Trophoblast cell (in vitro differentiated cells and primary cell): ENCODE measurements around the gene HTT.

Source experiments
- DNase-seq, 2 donors: peaks; one replicate each; pipeline ENCODE4 v3.0.0-alpha.2; 2016
- H2AFZ ChIP-seq: 2 replicates; pipeline ENCODE4 v1.6.1; 2013; ENCODE audit warnings: low read length, moderate library complexity, mild to moderate bottlenecking; ENCODE audit not compliant: insufficient read depth, poor library complexity
- H2AK5ac ChIP-seq: 2 replicates; pipeline ENCODE4 v1.6.1; 2013; ENCODE audit warnings: mild to moderate bottlenecking, low read length
- H2BK120ac ChIP-seq: 2 replicates; pipeline ENCODE4 v1.6.1; 2013; ENCODE audit warnings: low read length, mild to moderate bottlenecking, moderate library complexity; ENCODE audit not compliant: insufficient read depth, poor library complexity
- H2BK12ac ChIP-seq: 2 replicates; pipeline ENCODE4 v1.6.1; 2013; ENCODE audit warnings: mild to moderate bottlenecking, low read length, moderate library complexity
- H2BK5ac ChIP-seq: 2 replicates; pipeline ENCODE4 v1.6.1; 2013; ENCODE audit warnings: low read length, low read depth, moderate library complexity, mild to moderate bottlenecking; ENCODE audit not compliant: poor library complexity
- H3K14ac ChIP-seq: 2 replicates; pipeline ENCODE4 v1.6.1; 2013; ENCODE audit warnings: mild to moderate bottlenecking, low read length
- H3K18ac ChIP-seq: 2 replicates; pipeline ENCODE4 v1.6.1; 2013; ENCODE audit warnings: mild to moderate bottlenecking, low read length
- H3K23ac ChIP-seq: 2 replicates; pipeline ENCODE4 v1.6.1; 2013; ENCODE audit warnings: low read length
- H3K27ac ChIP-seq: 2 replicates; pipeline ENCODE4 v1.5.1; 2013; ENCODE audit warnings: low read depth, mild to moderate bottlenecking, inconsistent platforms, low read length, moderate library complexity
- H3K27me3 ChIP-seq: 2 replicates; pipeline ENCODE4 v1.6.1; 2013; ENCODE audit warnings: inconsistent platforms, mild to moderate bottlenecking, low read length, moderate library complexity; ENCODE audit not compliant: insufficient read depth
- H3K36me3 ChIP-seq, 2 experiments: 1 replicate in 1 of 2; 2 replicates in 1 of 2; pipeline ENCODE4 v1.6.1; 2013; ENCODE audit warnings: low read length in 2 of 2, mild to moderate bottlenecking in 2 of 2, moderate library complexity in 1 of 2; ENCODE audit not compliant: insufficient read depth in 2 of 2, control insufficient read depth in 1 of 2
- H3K4ac ChIP-seq: 2 replicates; pipeline ENCODE4 v1.6.1; 2013; ENCODE audit warnings: low read depth, mild to moderate bottlenecking, low read length, moderate library complexity
- H3K4me1 ChIP-seq, 2 experiments: 1 replicate in 1 of 2; 2 replicates in 1 of 2; pipeline ENCODE4 v1.6.1; 2013; ENCODE audit warnings: low read length in 2 of 2, mild to moderate bottlenecking in 2 of 2, moderate library complexity in 1 of 2; ENCODE audit not compliant: insufficient read depth in 2 of 2, control insufficient read depth in 1 of 2
- H3K4me2 ChIP-seq: 2 replicates; pipeline ENCODE4 v1.6.1; 2013; ENCODE audit warnings: inconsistent platforms, mild to moderate bottlenecking, low read length, moderate library complexity
- H3K4me3 ChIP-seq: 2 replicates; pipeline ENCODE4 v1.5.1; 2013; ENCODE audit warnings: mild to moderate bottlenecking, low read depth, low read length, inconsistent platforms
- H3K79me1 ChIP-seq: one replicate; pipeline ENCODE4 v1.6.1; 2013; ENCODE audit warnings: low read length
- H3K79me2 ChIP-seq: 2 replicates; pipeline ENCODE4 v1.6.1; 2013; ENCODE audit warnings: low read length, mild to moderate bottlenecking; ENCODE audit not compliant: control insufficient read depth, insufficient read depth, poor library complexity
- H3K9ac ChIP-seq: 2 replicates; pipeline ENCODE4 v1.6.1; 2013; ENCODE audit warnings: mild to moderate bottlenecking, low read length
- H3K9me3 ChIP-seq: 2 replicates; pipeline ENCODE4 v1.6.1; 2013; ENCODE audit warnings: low read depth, mild to moderate bottlenecking, control low read depth, inconsistent platforms, low read length; ENCODE audit not compliant: insufficient read depth
- H4K12ac ChIP-seq: 2 replicates; pipeline ENCODE4 v1.6.1; 2013; ENCODE audit warnings: low read depth, mild to moderate bottlenecking, low read length, moderate library complexity
- H4K8ac ChIP-seq: 2 replicates; pipeline ENCODE4 v1.6.1; 2013; ENCODE audit warnings: low read depth, mild to moderate bottlenecking, low read length, moderate library complexity
- H4K91ac ChIP-seq: one replicate; pipeline ENCODE4 v1.6.1; 2013; ENCODE audit warnings: low read depth, mild to moderate bottlenecking, low read length, moderate library complexity
- WGBS: extraction: QIAGEN DNeasy Blood & Tissue Kit; methylation state at CpG from one replicate; pipeline ENCODE4 v1.1.7; 2013; ENCODE audit warnings: missing lambda C conversion rate; ENCODE audit not compliant: insufficient read length, insufficient coverage; ENCODE audit errors: extremely low coverage; 5-methylcytosine and 5-hydroxymethylcytosine counted together

HTT gene

GRCh38 chr4:3062471-3062870, 12.0 kb upstream of the HTT start:
- no peak overlapping the region for H4K8ac ChIP-seq
- H3K9me3 ChIP-seq: no peaks in the 10 kb centered on the region
- DNase-seq: no peak
- no peak overlapping the region for H3K18ac ChIP-seq
- no peak overlapping the region for H4K12ac ChIP-seq
- no peak overlapping the region for H3K9ac ChIP-seq
- H3K36me3 ChIP-seq: no peaks in the 10 kb centered on the region
- no peaks in the 10 kb centered on the region for H3K4me1 ChIP-seq
- H3K23ac ChIP-seq: no peak overlapping the region
- no peak overlapping the region for H3K14ac ChIP-seq
- WGBS: no CpG with 5 or more reads among the region's 12 CpGs
- no peaks in the 10 kb centered on the region for H3K79me2 ChIP-seq
- no peaks in the 10 kb centered on the region for H3K27me3 ChIP-seq
- no peak overlapping the region for H3K4me2 ChIP-seq
- H3K4ac ChIP-seq: no peak overlapping the region
- H2AFZ ChIP-seq: no peak overlapping the region
- no peak overlapping the region for H2BK120ac ChIP-seq
- H3K79me1 ChIP-seq: no peaks in the 10 kb centered on the region
- H3K4me3 ChIP-seq: no peak overlapping the region
- H2BK12ac ChIP-seq: no peak overlapping the region
- H2BK5ac ChIP-seq: no peak overlapping the region
- no peak overlapping the region for H4K91ac ChIP-seq
- H2AK5ac ChIP-seq: no peak overlapping the region
- H3K27ac ChIP-seq: no peak overlapping the region

GRCh38 chr4:3065551-3065950, 8.9 kb upstream of the HTT start:
- H2BK5ac ChIP-seq: no peak overlapping the region
- H2AFZ ChIP-seq: no peak overlapping the region
- no peaks in the 10 kb centered on the region for H3K9me3 ChIP-seq
- H3K36me3 ChIP-seq: no peaks in the 10 kb centered on the region
- H3K4me3 ChIP-seq: no peak overlapping the region
- H2AK5ac ChIP-seq: no peak overlapping the region
- no peak overlapping the region for H3K14ac ChIP-seq
- no peak for DNase-seq
- H2BK12ac ChIP-seq: no peak overlapping the region
- no peak overlapping the region for H4K12ac ChIP-seq
- H3K79me1 ChIP-seq: no peaks in the 10 kb centered on the region
- H3K23ac ChIP-seq: no peak overlapping the region
- H3K27me3 ChIP-seq: no peaks in the 10 kb centered on the region
- no peaks in the 10 kb centered on the region for H3K79me2 ChIP-seq
- H3K27ac ChIP-seq: no peak overlapping the region
- no peaks in the 10 kb centered on the region for H3K4me1 ChIP-seq
- no peak overlapping the region for H3K18ac ChIP-seq
- H4K91ac ChIP-seq: no peak overlapping the region
- H3K4me2 ChIP-seq: no peak overlapping the region
- no peak overlapping the region for H2BK120ac ChIP-seq
- no peak overlapping the region for H3K4ac ChIP-seq
- H4K8ac ChIP-seq: no peak overlapping the region
- WGBS: no CpG with 5 or more reads among the region's 3 CpGs
- no peak overlapping the region for H3K9ac ChIP-seq

- Histone ChIP-seq H3K9ac (no peak overlapping the region), H3K23ac (no peak overlapping the region), H3K79me1 (no peaks in the 10 kb centered on the region), H3K18ac (no peak overlapping the region), H3K36me3 (no peaks in the 10 kb centered on the region), H4K12ac (no peak overlapping the region), H2AFZ (no peak overlapping the region), H2BK12ac (no peak overlapping the region), H2BK120ac (no peak overlapping the region), H3K4ac (no peak overlapping the region), H3K79me2 (no peaks in the 10 kb centered on the region), H3K27ac (no peak overlapping the region), H2BK5ac (no peak overlapping the region), H3K4me3 (no peak overlapping the region), H3K9me3 (no peaks in the 10 kb centered on the region), H4K91ac (no peak overlapping the region), H3K4me1 (no peaks in the 10 kb centered on the region), H3K4me2 (no peak overlapping the region), H3K14ac (no peak overlapping the region), H2AK5ac (no peak overlapping the region), H4K8ac (no peak overlapping the region), H3K27me3 (no peaks in the 10 kb centered on the region)
- no peak for DNase-seq
- WGBS: no CpG with 5 or more reads among the region's 6 CpGs
These were observed 7.6 kb upstream of the HTT start for GRCh38 chr4:3066836-3067400.

- H3K4me1 ChIP-seq: no peaks in the 10 kb centered on the region
- no peaks in the 10 kb centered on the region for H3K27me3 ChIP-seq
- no peak overlapping the region for H3K9ac ChIP-seq
- H2BK12ac ChIP-seq: no peak overlapping the region
- no peak overlapping the region for H3K4me2 ChIP-seq
- H3K79me1 ChIP-seq: no peaks in the 10 kb centered on the region
- H3K36me3 ChIP-seq: no peaks in the 10 kb centered on the region
- no peak overlapping the region for H3K4ac ChIP-seq
- no peak overlapping the region for H2BK120ac ChIP-seq
- no peak overlapping the region for H2AK5ac ChIP-seq
- H3K14ac ChIP-seq: no peak overlapping the region
- no peak for DNase-seq
- H3K79me2 ChIP-seq: no peaks in the 10 kb centered on the region
- no peak overlapping the region for H4K12ac ChIP-seq
- H3K23ac ChIP-seq: no peak overlapping the region
- no peak overlapping the region for H2BK5ac ChIP-seq
- WGBS: no CpG with 5 or more reads among the region's 6 CpGs
- no peak overlapping the region for H2AFZ ChIP-seq
- H3K18ac ChIP-seq: no peak overlapping the region
- peaks cover 2% of the 10 kb centered on the region for H3K9me3 ChIP-seq
- H3K4me3 ChIP-seq: no peak overlapping the region
- no peak overlapping the region for H4K91ac ChIP-seq
- H4K8ac ChIP-seq: no peak overlapping the region
- no peak overlapping the region for H3K27ac ChIP-seq
These were observed 6.9 kb upstream of the HTT start for GRCh38 chr4:3067473-3068001.
